Activated T-cell treated with anti-CD3 and anti-CD28 coated beads, Interleukin-2, amount 50 U/mL, for 1 hour (primary cell): Measurements from ENCODE around the gene PRB2.
"Not testable (repeated sequence)": the region's sequence is repeated elsewhere in the genome, so short reads cannot be mapped to it uniquely, and the experiment has no call there.

Experiments
- DNase-seq: peaks from one replicate; pipeline ENCODE4 v3.0.0-alpha.2; 2020

The PRB2 gene

DNA sequence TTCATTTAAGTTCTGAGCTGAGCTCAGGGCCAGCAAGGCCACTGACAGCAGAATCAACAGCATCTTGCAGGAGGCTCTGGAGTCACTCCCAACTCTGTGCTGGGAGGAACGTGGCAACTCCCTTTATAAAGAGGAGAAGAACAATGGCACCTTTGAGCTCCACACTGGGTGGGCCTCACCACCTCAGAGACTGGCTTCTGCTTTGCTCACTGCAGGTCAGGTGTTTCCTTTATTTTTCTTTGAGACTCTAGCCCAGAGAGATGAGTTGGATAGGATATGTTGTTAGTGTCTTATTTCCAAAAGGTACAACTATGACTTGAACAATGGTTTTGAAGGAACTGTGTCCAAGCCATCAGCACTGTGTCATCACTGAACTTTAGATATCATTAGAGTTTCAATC is at the start of gene PRB2:
PRB2 (minus strand) TSS at position 101 of the 400 bp plus-strand sequence; CDS start at position 63, 38 bp downstream.
- not testable (repeated sequence) for DNase-seq

DNA sequence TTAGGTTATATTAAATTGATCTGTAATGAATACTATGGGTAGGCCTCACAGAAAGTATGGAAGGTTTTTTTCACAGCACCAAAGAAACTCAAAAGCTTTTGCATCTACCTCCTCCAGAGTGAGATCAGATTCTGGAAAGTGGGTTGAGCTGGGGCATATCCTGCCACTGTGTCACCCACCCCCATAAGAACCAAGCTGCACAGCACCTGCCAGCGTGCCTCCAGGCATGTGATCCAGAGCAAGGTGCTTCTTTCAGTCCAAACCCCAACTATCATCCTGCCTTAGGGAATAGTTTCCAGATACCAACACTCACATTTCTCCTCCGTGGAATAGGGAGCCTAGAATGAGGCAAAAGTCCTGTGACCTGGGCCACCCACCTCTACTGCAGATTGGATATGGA is 42.6 kb upstream of the PRB2 start:
- DNase-seq = no peak

DNA sequence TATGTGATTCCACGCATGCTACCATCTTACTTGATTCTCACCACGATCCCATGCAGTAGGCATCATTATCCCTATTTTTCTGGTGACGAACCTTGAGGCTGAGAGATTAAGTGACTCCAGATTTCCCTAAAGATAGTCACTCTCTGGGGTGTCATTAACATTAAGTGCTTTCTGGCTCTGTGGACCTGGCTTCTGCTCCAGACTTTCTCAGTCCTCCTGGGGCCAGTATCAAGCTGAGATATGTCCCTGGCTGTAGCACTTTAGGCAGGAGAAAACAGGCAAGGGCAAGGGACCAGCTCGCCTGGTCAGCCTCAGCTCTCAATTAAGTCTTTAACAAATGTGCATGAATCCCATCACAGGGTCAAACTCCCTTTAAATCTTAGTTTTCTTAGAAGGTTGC is 38.3 kb upstream of the PRB2 start:
- no peak for DNase-seq

GRCh38 chr12:11431486-11431885 is 36.1 kb upstream of the PRB2 start:
- no peak for DNase-seq

DNA sequence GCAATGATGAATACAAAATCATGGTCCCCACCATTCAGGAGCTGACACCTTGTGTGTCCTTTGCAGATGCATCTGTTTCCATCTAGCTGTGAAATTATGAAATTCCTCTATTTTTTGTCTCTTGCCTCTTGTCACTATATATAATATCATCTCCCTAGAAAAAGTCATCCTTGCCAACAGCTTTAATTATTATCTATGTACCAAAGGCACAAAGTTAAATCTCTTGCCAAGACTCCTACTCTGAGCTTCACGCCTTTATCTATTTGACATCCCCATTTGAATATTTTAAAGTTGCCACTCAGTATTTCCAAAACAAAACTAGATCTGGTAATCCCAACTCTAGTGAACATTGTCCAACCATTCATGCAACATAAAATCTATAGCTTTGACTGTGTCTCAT is 32.0 kb upstream of the PRB2 start:
- no peak for DNase-seq

GRCh38 chr12:11412731-11413130 is 17.4 kb upstream of the PRB2 start:
- DNase-seq = no peak

GRCh38 chr12:11408096-11408495 is 12.7 kb upstream of the PRB2 start:
- DNase-seq = no peak

GRCh38 chr12:11397366-11397765 is 2.0 kb upstream of the PRB2 start:
- no peak for DNase-seq

DNA sequence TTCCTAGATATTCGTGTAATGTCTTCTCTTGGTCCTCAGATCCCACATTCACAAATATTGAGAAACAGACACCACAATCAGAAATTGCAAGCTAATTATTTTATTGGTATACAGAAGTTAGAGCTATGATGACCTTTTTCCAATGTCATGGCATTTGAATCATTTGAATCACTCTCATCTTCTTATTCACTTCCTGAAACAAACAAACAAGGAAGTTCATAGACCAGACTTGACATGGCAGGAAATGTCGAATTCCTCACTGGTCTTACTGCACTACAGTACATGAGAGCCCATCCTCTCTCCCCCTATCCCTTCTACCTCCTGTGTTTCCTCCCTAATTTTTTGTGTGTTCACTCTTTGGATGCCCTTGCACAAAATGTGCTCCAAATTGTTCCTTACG is 3.9 kb downstream of the PRB2 start:
- DNase-seq = not testable (repeated sequence)

DNA sequence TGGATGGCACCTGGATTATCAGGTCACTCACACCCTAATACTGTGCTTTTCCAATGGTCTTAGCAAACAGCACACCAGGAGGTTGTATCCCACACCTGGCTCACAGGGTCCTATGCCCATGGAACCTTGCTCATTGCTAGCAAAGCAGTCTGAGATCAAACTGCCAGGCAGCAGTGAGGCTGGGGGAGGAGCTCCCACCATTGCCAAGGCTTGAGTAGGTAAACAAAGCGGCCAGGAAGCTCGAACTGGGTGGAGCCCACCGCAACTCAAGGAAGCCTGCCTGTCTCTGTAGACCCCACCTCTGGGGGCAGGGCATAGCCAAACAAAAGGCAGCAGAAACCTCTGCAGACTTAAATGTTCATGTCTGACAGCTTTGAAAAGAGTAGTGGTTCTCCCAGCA is 17.9 kb downstream of the PRB2 start:
- not testable (repeated sequence) for DNase-seq

DNA sequence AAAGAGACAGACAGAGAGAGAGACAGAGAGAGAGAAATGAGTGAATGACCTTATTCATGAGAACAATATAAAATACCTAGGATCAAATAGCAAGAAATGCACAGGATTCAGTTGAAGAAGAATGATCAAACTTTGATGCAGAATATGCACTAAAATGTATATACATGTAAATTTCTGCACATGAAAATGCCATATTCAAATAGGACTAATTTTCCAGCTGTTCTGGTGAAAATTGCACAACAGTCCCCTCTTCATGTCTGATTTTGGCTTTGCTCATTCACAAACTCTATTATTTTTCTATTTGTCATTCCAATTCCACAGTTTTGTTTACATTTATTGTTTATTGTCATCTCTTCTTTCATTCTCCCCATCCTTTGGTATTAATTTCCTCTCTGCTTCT is 34.2 kb downstream of the PRB2 start:
- no peak for DNase-seq

DNA sequence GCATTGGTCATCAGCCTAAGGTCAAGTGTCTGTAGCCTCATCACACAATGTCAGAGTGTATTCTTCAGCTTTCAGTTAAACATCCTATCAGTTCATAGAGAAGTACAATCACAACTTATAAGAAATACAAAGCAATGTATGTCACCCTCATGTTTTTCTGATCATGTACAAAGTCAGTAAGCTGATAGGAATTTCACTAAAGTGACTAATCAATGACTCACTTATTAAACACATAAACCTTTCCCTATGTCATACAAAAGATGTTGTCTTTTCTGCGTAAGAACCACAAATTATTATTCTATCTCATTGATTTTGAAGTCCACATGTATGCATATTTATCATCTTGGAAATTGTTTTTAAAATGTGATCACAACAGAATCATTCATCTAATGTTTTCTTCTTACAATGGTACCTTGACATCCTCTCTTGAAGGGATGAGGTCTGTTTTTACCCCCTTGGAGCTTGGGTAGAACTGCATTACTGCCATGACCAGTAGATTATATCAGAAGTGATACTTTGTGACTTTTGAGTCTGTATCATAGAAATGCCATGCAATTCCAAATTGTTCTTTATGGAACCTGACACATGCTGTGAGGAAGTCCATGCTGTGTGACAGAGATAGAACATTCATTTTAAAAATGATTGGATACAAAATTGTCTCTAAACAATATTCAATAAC is 35.0 kb downstream of the PRB2 start:
- not testable (repeated sequence) for DNase-seq

DNA sequence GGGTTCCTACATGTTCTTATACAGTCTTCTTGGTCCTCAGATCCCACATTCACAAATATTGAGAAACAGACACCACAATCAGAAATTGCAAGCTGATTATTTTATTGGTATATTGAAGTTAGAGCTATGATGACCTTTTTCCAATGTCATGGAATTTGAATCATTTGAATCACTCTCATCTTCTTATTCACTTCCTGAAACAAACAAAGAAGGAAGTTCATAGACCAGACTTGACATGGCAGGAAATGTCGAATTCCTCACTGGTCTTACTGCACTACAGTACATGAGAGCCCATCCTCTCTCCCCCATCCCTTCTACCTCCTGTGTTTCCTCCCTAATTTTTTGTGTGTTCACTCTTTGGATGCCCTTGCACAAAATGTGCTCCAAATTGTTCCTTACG is 43.6 kb downstream of the PRB2 start:
- DNase-seq = not testable (repeated sequence)

DNA sequence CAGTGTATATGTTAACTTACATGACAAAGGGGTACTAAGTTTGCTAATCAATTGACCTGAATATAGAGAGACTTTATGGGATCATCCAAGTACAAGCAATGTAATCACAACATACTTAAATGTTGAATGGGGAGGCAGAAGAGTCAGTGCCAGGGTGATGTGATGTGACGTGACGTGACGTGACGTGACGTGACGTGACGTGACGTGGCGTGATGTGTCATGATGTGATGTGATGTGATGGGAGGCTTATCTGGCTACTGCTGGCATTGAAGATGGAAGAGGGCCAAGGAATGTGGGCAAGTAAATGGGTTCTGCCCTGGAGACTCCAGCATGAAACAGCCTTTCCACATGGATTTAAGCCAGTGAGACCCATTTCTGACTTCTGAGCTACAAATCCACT is 46.9 kb downstream of the PRB2 start:
- DNase-seq = no peak

GRCh38 chr12:11347810-11348209 is 47.6 kb downstream of the PRB2 start:
- DNase-seq = no peak

DNA sequence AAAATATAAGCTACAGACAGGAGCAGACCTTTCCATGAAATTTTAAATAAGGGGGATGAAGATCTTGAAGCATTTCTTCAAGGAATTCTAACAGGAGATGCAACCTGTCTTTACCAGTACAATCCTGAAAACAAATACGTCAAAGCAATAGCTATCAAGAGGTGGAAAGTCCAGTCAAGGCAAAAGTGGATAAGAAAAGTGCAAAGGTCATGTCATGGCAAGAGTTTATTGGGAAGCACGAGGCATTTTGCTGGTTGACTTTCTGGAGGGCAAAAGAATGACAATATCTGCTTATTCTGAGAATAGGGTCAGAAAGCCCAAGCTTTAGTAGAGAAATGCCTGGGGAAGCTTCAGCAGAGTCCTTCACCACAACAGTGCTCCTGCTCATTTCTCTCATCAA is 50.9 kb downstream of the PRB2 start:
- DNase-seq = no peak
